NT2/D1 (cell line): ENCODE measurements around the gene HIGD2A.
"Not testable (repeated sequence)": the region's sequence is repeated elsewhere in the genome, so short reads cannot be mapped to it uniquely, and the experiment has no call there.

Experiments used
- DNase-seq: peaks from one replicate; pipeline ENCODE4 v3.0.0-alpha.2; 2011; ENCODE audit warnings: low read depth, low spot score
- H3K27me3 ChIP-seq: 2 replicates; pipeline ENCODE4 v1.6.0; 2011; ENCODE audit warnings: mild to moderate bottlenecking; ENCODE audit not compliant: insufficient read length, insufficient read depth
- H3K36me3 ChIP-seq: 2 replicates; pipeline ENCODE4 v1.6.1; 2011; ENCODE audit warnings: mild to moderate bottlenecking, low read length, mixed read lengths; ENCODE audit not compliant: insufficient read depth, insufficient read length
- H3K4me1 ChIP-seq: 2 replicates; pipeline ENCODE4 v1.5.1; 2011; ENCODE audit not compliant: insufficient read depth, insufficient read length
- H3K4me3 ChIP-seq: 2 replicates; pipeline ENCODE4 v1.5.1; 2011; ENCODE audit warnings: low read depth; ENCODE audit not compliant: insufficient read length
- H3K9ac ChIP-seq: 2 replicates; pipeline ENCODE4 v1.6.0; 2011; ENCODE audit warnings: low read depth; ENCODE audit not compliant: insufficient read length
- H3K9me3 ChIP-seq: 2 replicates; pipeline ENCODE4 v1.5.1; 2011; ENCODE audit warnings: mild to moderate bottlenecking, low read length; ENCODE audit not compliant: insufficient read depth
- SUZ12 ChIP-seq: IDR thresholded peaks from 2 replicates; pipeline ENCODE4 v1.6.1; 2011; ENCODE audit not compliant: insufficient read length, insufficient read depth; ENCODE audit errors: extremely low read depth
- YY1 ChIP-seq: IDR thresholded peaks from 2 replicates; pipeline ENCODE4 v1.6.1; 2011; ENCODE audit not compliant: insufficient read length, insufficient read depth
- ZNF274 ChIP-seq: IDR thresholded peaks from 2 replicates; pipeline ENCODE4 v1.6.1; 2011; ENCODE audit warnings: mild to moderate bottlenecking, low read depth, low read length

The HIGD2A gene

DNA sequence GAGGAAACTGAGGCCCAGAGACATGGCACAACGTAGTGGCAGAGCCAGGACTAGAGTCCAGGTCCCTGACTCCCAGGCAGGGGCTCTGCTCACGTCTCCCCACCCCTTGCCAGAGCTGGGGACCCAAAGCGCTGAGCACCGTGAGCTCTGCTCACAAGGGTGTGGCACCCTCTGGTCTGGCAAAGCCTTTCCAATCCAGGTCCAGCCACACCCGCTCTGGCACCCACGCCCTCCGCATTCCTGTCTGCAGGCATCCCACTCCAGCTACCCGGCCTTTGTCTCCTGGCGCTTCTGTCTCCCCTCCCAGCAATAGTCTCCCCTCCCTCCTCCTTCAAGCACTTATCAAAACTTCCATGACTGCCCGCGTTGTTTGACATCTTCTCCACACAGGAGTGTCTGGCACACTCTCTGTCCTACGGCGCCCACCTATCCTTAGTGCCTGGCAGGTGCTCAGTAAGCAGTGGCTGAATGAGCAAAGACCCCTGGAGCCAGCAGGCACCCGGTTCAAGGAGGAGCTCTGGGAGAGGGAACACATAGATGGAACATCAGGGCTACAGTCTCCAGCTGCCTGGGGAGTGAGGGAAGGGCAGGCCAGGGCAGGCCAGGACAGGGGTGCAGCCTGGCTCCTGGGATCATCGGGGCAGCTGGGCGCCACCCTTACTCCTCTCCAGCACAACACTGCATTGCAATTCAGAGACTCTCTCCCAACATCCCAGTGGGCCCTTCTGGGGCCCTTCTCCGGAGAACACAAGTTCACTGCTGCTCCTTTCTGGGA lies 12.0 kb downstream of the HIGD2A start:
- H3K4me3 ChIP-seq, result no peak overlapping the region
- DNase-seq, result no peak
- H3K9me3 ChIP-seq, result no peaks in the 10 kb centered on the region
- H3K9ac ChIP-seq, result no peak overlapping the region
- peaks cover 9% of the 10 kb centered on the region for H3K36me3 ChIP-seq
- H3K27me3 ChIP-seq, result no peaks in the 10 kb centered on the region
- TF ChIP-seq SUZ12 (no peak), YY1 (no peak), ZNF274 (no peak)
- no peaks in the 10 kb centered on the region for H3K4me1 ChIP-seq

DNA sequence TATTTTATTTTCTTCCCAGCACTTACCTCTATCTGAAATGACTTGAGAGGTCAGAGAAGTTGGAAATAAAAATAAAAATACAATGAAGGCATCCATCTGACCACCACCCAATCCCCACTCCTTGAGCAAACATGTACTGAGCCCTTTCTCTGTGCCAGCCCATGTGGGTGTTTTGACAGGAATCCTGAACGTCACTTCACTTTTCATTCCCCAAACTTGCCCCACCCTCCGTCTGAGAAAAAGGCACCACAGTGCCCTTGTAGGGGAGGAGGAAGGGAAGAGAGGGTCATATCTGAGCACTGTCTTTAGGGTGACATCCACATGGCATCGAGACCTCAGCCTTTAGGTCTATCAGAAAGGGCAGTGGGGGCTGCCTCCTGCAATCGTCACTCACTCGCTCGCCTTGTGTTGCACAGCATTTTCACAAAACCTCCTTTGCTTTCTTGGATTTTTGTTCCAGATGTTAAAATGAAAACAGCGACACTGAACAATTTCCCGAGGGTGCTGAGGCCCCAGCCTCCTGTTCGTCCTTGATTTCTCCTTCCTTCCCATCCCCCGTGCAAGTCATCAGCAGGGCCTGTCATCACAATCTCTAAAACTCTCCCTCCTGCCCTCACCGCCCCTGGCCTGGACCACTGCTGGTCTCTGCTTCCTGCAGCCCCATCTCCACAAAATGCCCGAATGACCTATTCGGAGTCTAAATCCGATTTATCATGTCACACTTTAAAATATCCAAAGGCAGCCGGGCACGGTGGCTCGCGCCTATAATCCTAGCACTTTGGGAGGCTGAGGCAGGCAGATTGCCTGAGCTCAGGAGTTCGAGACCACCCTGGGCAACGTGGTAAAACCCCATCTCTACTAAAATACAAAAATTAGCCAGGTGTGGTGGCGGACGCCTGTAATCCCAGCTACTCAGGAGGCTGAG lies 13.0 kb downstream of the HIGD2A start:
- H3K9me3 ChIP-seq, result no peaks in the 10 kb centered on the region
- no peaks in the 10 kb centered on the region for H3K4me1 ChIP-seq
- peaks cover 15% of the 10 kb centered on the region for H3K36me3 ChIP-seq
- TF ChIP-seq YY1 (no peak), ZNF274 (no peak), SUZ12 (no peak)
- no peaks in the 10 kb centered on the region for H3K27me3 ChIP-seq
- no peak overlapping the region for H3K9ac ChIP-seq
- DNase-seq, result no peak
- no peak overlapping the region for H3K4me3 ChIP-seq

DNA sequence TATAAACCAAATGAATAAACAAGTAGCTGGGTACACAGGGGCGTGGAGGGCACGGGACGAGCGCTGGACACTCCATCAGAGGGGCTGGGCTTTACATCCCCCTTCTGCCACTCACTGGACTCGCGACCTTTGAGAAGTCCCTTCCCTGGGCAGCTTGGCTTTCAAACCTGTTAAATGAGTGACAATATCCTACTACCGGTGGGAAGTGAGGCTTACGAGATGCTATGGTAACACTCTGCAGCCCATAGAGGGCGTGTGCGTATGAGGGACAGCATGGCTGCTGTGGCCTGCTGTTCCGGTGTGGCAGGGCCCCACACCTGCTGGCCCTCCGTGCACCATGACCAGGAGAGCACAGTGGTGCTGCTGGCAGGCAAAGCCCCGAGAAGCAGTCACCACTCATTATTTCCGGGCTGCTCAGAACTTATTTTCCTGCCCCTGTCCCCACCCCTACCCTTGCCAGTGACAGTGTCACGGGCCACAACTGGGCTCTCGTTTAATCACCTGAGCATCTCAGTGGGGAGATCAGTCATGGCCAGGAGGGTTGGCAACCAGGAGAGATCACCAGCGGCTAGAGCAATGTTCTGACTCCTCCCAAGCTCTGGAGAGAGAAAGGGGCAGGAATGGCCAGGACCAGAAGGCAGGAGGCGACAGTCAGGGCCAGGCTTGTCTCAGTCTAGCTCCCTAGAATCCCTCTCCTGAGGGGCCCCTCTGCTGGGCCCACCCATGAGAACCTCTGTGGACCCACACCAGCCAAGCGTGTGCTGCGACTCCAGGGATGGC lies 17.3 kb downstream of the HIGD2A start:
- DNase-seq, result no peak
- Histone ChIP-seq H3K4me1 (no peaks in the 10 kb centered on the region), H3K27me3 (no peaks in the 10 kb centered on the region), H3K36me3 (peaks cover 38% of the 10 kb centered on the region), H3K9me3 (no peaks in the 10 kb centered on the region), H3K4me3 (no peak overlapping the region), H3K9ac (no peak overlapping the region)
- TF ChIP-seq YY1 (no peak), SUZ12 (no peak), ZNF274 (no peak)

DNA sequence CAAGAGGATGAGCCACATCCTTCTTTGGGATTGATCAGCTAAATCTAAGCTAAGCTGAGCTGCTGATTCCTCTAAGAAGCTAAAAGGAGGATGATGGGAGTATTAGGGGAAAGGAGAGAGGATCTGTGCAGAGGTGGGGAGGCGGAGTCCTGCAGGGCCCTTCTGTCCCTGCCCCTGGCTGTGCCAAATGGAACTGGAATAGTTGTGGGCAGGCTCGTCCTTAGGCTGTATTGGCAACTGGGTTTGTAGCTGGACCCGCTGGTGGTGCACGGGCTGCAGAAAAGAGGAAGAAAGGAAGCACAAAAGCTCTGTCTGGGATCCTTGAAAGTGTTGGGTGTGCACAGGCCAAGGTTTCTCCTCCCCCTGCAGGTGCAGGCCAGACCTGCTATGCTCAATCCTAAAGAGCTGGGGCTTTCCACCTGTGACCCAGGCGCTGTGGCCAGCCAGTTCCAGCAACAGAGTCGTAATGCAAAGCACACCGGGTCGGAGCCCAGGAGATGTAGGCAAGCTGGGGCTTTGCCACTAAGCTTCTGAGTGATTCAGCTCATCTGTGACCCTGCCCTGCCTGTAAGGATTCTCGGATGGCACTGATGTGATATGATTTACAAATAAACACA lies 18.0 kb downstream of the HIGD2A start:
- H3K9ac ChIP-seq, result no peak overlapping the region
- peaks cover 36% of the 10 kb centered on the region for H3K36me3 ChIP-seq
- no peak for DNase-seq
- H3K4me1 ChIP-seq, result no peaks in the 10 kb centered on the region
- no peak overlapping the region for H3K4me3 ChIP-seq
- H3K9me3 ChIP-seq, result no peaks in the 10 kb centered on the region
- TF ChIP-seq SUZ12, result no peak
- no peak for TF ChIP-seq YY1
- TF ChIP-seq ZNF274, result no peak
- H3K27me3 ChIP-seq, result no peaks in the 10 kb centered on the region

DNA sequence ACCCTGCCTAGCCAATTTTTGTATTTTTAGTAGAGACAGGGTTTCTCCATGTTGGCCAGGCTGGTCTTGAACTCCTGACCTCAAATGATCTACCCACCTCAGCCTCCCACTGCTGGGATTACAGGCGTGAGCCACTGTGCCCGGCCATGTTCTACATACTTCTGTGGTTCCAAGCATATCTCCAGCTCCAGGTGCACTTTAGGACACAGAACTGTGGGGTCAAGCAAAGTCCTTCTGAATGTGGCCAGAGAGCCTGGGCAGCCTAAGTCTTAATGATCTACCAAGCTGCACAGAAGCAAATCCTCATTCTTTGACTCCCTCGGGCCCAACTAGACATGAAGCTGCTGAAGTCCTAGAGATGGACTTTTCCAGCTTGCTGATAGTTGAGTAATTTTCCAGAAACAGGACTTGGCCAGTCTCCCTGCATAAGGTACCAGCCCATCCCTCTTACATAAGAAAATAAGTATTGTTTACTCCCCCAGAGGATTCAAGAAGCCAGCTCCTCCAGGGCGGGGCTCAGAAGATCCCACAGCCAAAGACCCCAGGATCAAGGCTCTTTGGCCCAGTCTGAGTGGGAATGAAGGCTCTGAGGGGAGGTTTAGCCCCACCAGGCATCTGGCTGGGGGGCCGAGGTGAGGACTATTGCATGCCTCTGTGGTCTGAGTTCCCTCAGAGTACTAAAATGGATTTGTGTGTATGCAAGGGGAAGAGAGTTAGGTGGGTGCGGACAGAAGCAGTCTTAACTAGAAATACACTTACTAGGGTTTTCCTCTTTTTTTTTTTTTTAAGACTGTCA lies 19.1 kb downstream of the HIGD2A start:
- Histone ChIP-seq H3K9me3 (no peaks in the 10 kb centered on the region), H3K36me3 (peaks cover 36% of the 10 kb centered on the region), H3K4me3 (no peak overlapping the region), H3K4me1 (no peaks in the 10 kb centered on the region), H3K9ac (no peak overlapping the region), H3K27me3 (no peaks in the 10 kb centered on the region)
- TF ChIP-seq YY1, result no peak
- TF ChIP-seq SUZ12, result no peak
- TF ChIP-seq ZNF274, result no peak
- DNase-seq, result no peak

DNA sequence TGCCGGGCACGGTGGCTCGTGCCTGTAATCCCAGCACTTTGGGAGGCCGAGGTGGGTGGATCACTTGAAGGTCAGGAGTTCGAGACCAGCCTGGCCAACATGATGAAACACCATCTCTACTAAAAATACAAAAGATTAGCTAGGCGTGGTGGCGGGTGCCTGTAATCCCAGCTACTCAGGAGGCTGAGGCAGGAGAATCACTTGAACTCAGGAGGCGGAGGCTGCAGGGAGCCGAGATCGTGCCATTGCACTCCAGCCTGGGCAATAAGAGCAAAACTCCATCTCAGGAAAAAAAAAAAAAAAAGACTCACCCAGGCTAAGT lies 19.7 kb downstream of the HIGD2A start:
- DNase-seq, H3K4me1 ChIP-seq, H3K27me3 ChIP-seq, H3K9me3 ChIP-seq, H3K9ac ChIP-seq, H3K4me3 ChIP-seq: not testable (repeated sequence)
- H3K36me3 ChIP-seq, result peaks cover 39% of the 10 kb centered on the region
